H1 (cell line): ENCODE data around the gene PHC3. TPM values are rescaled to one million over a fixed set of nuclear protein-coding genes. Genes with fewer than 3 reads are reported as not detected.

ENCODE experiments used
- CTCF ChIA-PET: fragments of 300-600 bp; sonication (Branson Sonifier 250); formaldehyde crosslinking; loops from one replicate; lab custom pipeline; 2021; ENCODE audit not compliant: partially characterized antibody; lab: Charles Lee
- POLR2A ChIA-PET: fragments of 300-600 bp; sonication (Branson Sonifier 250); formaldehyde crosslinking; loops from one replicate; lab custom pipeline; 2021; ENCODE audit warnings: inconsistent platforms; ENCODE audit not compliant: partially characterized antibody; lab: Charles Lee
- DNase-seq, 2 experiments: peaks; one replicate each; pipeline versions ENCODE4 v3.0.0 to v3.0.0-alpha.2; 2010 to 2022; ENCODE audit warnings: low spot score in 2 of 2, low read depth in 1 of 2, mixed read lengths in 1 of 2
- FAIRE-seq: peaks from 2 replicates; lab custom pipeline; 2011; peaks lifted over from hg19 to GRCh38; lab: Jason Lieb, UNC
- H2AFZ ChIP-seq: 2 replicates; pipeline ENCODE4 v1.8.1; 2012; ENCODE audit warnings: low read length, inconsistent platforms
- H2AK5ac ChIP-seq: 2 replicates; pipeline ENCODE4 v1.6.1; 2013; ENCODE audit warnings: low read depth, low read length
- H2BK120ac ChIP-seq: replicated peaks from 2 replicates; pipeline ENCODE3; 2013; ENCODE audit warnings: low read depth, low read length, inconsistent platforms
- H2BK12ac ChIP-seq: 2 replicates; pipeline ENCODE4 v1.6.1; 2013; ENCODE audit warnings: low read depth, low read length
- H2BK15ac ChIP-seq: 2 replicates; pipeline ENCODE4 v1.6.1; 2013; ENCODE audit warnings: low read length
- H2BK20ac ChIP-seq: 2 replicates; pipeline ENCODE4 v1.6.1; 2013; ENCODE audit warnings: low read length
- H2BK5ac ChIP-seq: 2 replicates; pipeline ENCODE4 v1.6.1; 2013; ENCODE audit warnings: low read depth, low read length
- H3K14ac ChIP-seq: 2 replicates; pipeline ENCODE4 v1.6.1; 2013; ENCODE audit warnings: inconsistent platforms; ENCODE audit not compliant: insufficient read length
- H3K18ac ChIP-seq: 2 replicates; pipeline ENCODE4 v1.6.1; 2013; ENCODE audit warnings: low read length; ENCODE audit errors: extremely low read depth
- H3K23ac ChIP-seq: 2 replicates; pipeline ENCODE4 v1.6.1; 2013; ENCODE audit warnings: inconsistent platforms; ENCODE audit not compliant: insufficient read length
- H3K23me2 ChIP-seq: 2 replicates; pipeline ENCODE4 v1.6.1; 2013; ENCODE audit warnings: low read depth, low read length
- H3K27ac ChIP-seq: 2 replicates; pipeline ENCODE4 v1.6.1; 2011; ENCODE audit warnings: low read depth, low read length, inconsistent platforms
- H3K27me3 ChIP-seq, 4 experiments: replicated peaks in 1 of 4; 1 replicate in 1 of 4; 2 replicates in 3 of 4; pipeline versions ENCODE4 v1.6.1 to v1.8.1; 2011 to 2013; ENCODE audit warnings: low read length in 3 of 4, mild to moderate bottlenecking in 3 of 4, inconsistent platforms in 2 of 4, mixed read lengths in 2 of 4, moderate library complexity in 1 of 4; ENCODE audit not compliant: control insufficient read depth in 3 of 4, insufficient read depth in 3 of 4; ENCODE audit errors: extremely low read depth in 1 of 4
- H3K36me3 ChIP-seq, 4 experiments: 2 replicates each; pipeline versions ENCODE4 v1.6.1 to v1.8.1; 2011 to 2013; ENCODE audit warnings: mild to moderate bottlenecking in 4 of 4, low read length in 3 of 4, moderate library complexity in 2 of 4, control low read depth in 1 of 4, inconsistent platforms in 1 of 4; ENCODE audit not compliant: insufficient read depth in 4 of 4, control insufficient read depth in 2 of 4
- H3K4ac ChIP-seq: replicated peaks from 2 replicates; pipeline ENCODE3; 2013; ENCODE audit warnings: low read length, low read depth, mixed read lengths, inconsistent platforms; ENCODE audit not compliant: insufficient read length
- H3K4me1 ChIP-seq, 4 experiments: replicated peaks in 1 of 4; 1 replicate in 1 of 4; 2 replicates in 3 of 4; pipeline versions ENCODE4 v1.6.1 to v1.8.1; 2011 to 2013; ENCODE audit warnings: low read length in 3 of 4, inconsistent platforms in 2 of 4, mixed read lengths in 1 of 4; ENCODE audit not compliant: insufficient read depth in 4 of 4, control insufficient read depth in 3 of 4
- H3K4me2 ChIP-seq, 2 experiments: 2 replicates each; pipeline versions ENCODE4 v1.6.1 to v1.8.1; 2011 to 2013; ENCODE audit warnings: low read depth in 2 of 2, low read length in 2 of 2, control low read depth in 1 of 2, inconsistent platforms in 1 of 2, mild to moderate bottlenecking in 1 of 2; ENCODE audit not compliant: insufficient read depth in 1 of 2
- H3K4me3 ChIP-seq, 4 experiments: fragments of 200-600, 300-600 bp in 1 of 4; sonication (generic), shearing (Covaris generic), sonication (Bioruptor Twin) in 1 of 4; 2 replicates each; pipeline versions ENCODE4 v1.5.1 to v1.8.1; 2011 to 2016; ENCODE audit warnings: low read length in 4 of 4, low read depth in 3 of 4, control low read depth in 2 of 4, inconsistent platforms in 2 of 4, mild to moderate bottlenecking in 2 of 4, mixed read lengths in 1 of 4, moderate library complexity in 1 of 4; ENCODE audit not compliant: insufficient read depth in 2 of 4; ENCODE audit errors: extremely low read depth in 1 of 4
- H3K56ac ChIP-seq: replicated peaks from 2 replicates; pipeline ENCODE3; 2013; ENCODE audit warnings: low read depth, mild to moderate bottlenecking, mixed read lengths, low read length, inconsistent platforms; ENCODE audit not compliant: insufficient read length
- H3K79me1 ChIP-seq: 2 replicates; pipeline ENCODE4 v1.6.1; 2013; ENCODE audit warnings: low read depth, low read length, control low read depth
- H3K79me2 ChIP-seq, 2 experiments: 2 replicates each; pipeline versions ENCODE4 v1.6.1 to v1.8.1; 2012 to 2013; ENCODE audit warnings: low read length in 2 of 2, mild to moderate bottlenecking in 2 of 2, inconsistent platforms in 1 of 2; ENCODE audit not compliant: insufficient read depth in 2 of 2, control insufficient read depth in 1 of 2
- H3K9ac ChIP-seq, 4 experiments: replicated peaks in 1 of 4; 1 replicate in 1 of 4; 2 replicates in 3 of 4; pipeline versions ENCODE4 v1.6.1 to v1.8.1; 2011 to 2013; ENCODE audit warnings: low read depth in 3 of 4, low read length in 3 of 4, control low read depth in 2 of 4, mild to moderate bottlenecking in 2 of 4, moderate library complexity in 2 of 4, inconsistent platforms in 1 of 4; ENCODE audit errors: extremely low read depth in 1 of 4
- H3K9me3 ChIP-seq, 2 experiments: 2 replicates each; pipeline versions ENCODE4 v1.6.1 to v1.8.1; 2012 to 2013; ENCODE audit warnings: mild to moderate bottlenecking in 2 of 2, moderate library complexity in 2 of 2, control low read depth in 1 of 2, inconsistent platforms in 1 of 2, low read depth in 1 of 2, low read length in 1 of 2, mixed read lengths in 1 of 2; ENCODE audit not compliant: insufficient read depth in 2 of 2
- H4K20me1 ChIP-seq, 2 experiments: replicated peaks in 1 of 2; 2 replicates each; pipeline versions ENCODE3 to v1.8.1; 2011 to 2013; ENCODE audit warnings: inconsistent platforms in 2 of 2, low read length in 2 of 2, mild to moderate bottlenecking in 1 of 2; ENCODE audit not compliant: insufficient read depth in 2 of 2, control insufficient read depth in 1 of 2
- H4K5ac ChIP-seq: 2 replicates; pipeline ENCODE4 v1.6.1; 2013; ENCODE audit warnings: low read length, low read depth, mixed read lengths, inconsistent platforms; ENCODE audit not compliant: insufficient read length
- H4K8ac ChIP-seq: 2 replicates; pipeline ENCODE4 v1.8.0; 2013; ENCODE audit warnings: mild to moderate bottlenecking, moderate library complexity, low read length, inconsistent platforms; ENCODE audit not compliant: insufficient read depth; ENCODE audit errors: extremely low read depth
- H4K91ac ChIP-seq: replicated peaks from 2 replicates; pipeline ENCODE3; 2013; ENCODE audit warnings: low read length, mixed read lengths, inconsistent platforms; ENCODE audit not compliant: insufficient read length
- EZH2 ChIP-seq: fragments of 200-600 bp; sonication (generic); IDR thresholded peaks from 2 replicates; pipeline ENCODE4 v1.7.1; 2012; ENCODE audit warnings: low read depth, mild to moderate bottlenecking, moderate library complexity, low read length, inconsistent platforms; ENCODE audit not compliant: severe bottlenecking
- SP1 ChIP-seq: IDR thresholded peaks from 2 replicates; pipeline ENCODE4 v1.6.1; 2011; ENCODE audit warnings: low read depth, low read length
- SP4 ChIP-seq: IDR thresholded peaks from 2 replicates; pipeline ENCODE4 v1.6.1; 2012; ENCODE audit warnings: low read length, inconsistent platforms
- WGBS, 2 experiments: shearing (Covaris generic) in 1 of 2; methylation state at CpG; one replicate each; pipeline versions ENCODE4 v1.1.6 to v1.1.7; 2013 to 2015; ENCODE audit warnings: low lambda C conversion rate in 2 of 2, mixed read lengths in 2 of 2, inconsistent platforms in 1 of 2, low coverage in 1 of 2, missing lambda C conversion rate in 1 of 2; ENCODE audit not compliant: insufficient replicate concordance in 2 of 2, insufficient coverage in 1 of 2, insufficient read length in 1 of 2; ENCODE audit errors: extremely low coverage in 1 of 2, missing lambda C conversion rate in 1 of 2; 5-methylcytosine and 5-hydroxymethylcytosine counted together
- polyA plus RNA-seq, 7 experiments: library from polyadenylated mRNA; depleted of rRNA in 3 of 7; stranded (reverse) in 5 of 7; unstranded in 2 of 7; fragments of >200 nt in 5 of 7; fragments of 200-250 nt in 2 of 7; gene quantifications; 1 replicate in 5 of 7; 2 replicates in 1 of 7; 4 replicates in 1 of 7; pipeline versions ENCODE4 v1.2.1 to v1.2.3, GENCODE V29; 2011 to 2013; ENCODE audit warnings: missing spikeins in 2 of 7, mixed read lengths in 2 of 7
- total RNA-seq: library from RNA; stranded (reverse); fragmentation: NEBNext Ultra II Directional; extraction: Animal tissue kit (Norgen Biotek cat#: 25700); gene quantifications from 2 replicates; pipeline ENCODE4 v1.2.1, GENCODE V29; 2021

Gene PHC3
- total and polyA plus RNA-seq, 2 of the 8 experiments (the other 6 are each of a cell fraction or from before 2014, with no cell fraction given) = 26.4 to 29.2 TPM

DNA sequence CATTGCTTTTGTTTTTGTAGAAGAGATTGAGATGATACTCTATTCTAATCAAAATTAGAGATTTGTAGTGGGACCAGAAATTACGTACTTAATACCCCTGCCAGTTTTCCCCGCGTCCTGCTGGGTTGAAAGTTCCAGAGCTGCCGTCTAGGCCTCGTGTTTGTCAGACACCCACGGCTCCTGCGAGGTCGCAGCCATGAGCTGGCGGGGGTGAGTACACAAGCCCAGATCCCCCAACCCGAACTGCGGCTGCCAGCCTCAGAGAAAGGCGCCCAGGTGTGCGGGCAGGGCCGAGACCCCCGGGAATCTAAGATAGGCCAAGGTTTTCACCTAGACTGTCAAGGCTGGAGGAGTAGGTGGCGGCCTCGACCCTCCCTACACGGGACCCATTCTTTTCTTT lies 117.4 kb downstream of the PHC3 start:
- no peak overlapping the region for H3K23ac ChIP-seq
- H3K18ac ChIP-seq = no peak overlapping the region
- CTCF ChIA-PET = interaction anchor here (0.8 to 2.5 kb wide), 8 partner anchors 10 to 347 kb away, joined by 3 to 28 read pairs (median 4); no protein-coding TSS in a partner anchor
- no peak for FAIRE-seq
- no peak overlapping the region for H3K14ac ChIP-seq
- no peak overlapping the region for H3K9ac ChIP-seq
- DNase-seq = no peak
- no peak overlapping the region for H2BK20ac ChIP-seq
- no peak overlapping the region for H2BK120ac ChIP-seq
- H2BK5ac ChIP-seq = no peak overlapping the region
- H2BK12ac ChIP-seq = no peak overlapping the region
- peaks cover 2 to 7% (median 5%) of the 10 kb centered on the region in 4 experiments; a peak in 6 of 7 replicates for H3K4me1 ChIP-seq
- no peak overlapping the region for H2AK5ac ChIP-seq
- no peak overlapping the region for H3K4me2 ChIP-seq
- no peaks in the 10 kb centered on the region for H3K79me1 ChIP-seq
- H3K9me3 ChIP-seq = no peaks in the 10 kb centered on the region
- 91% methylated on average over 14 of the region's 18 CpGs; no CpG with 5 or more reads in 1 of the 2 experiments for WGBS, 2 experiments
- no peak overlapping the region for H3K27ac ChIP-seq
- H4K20me1 ChIP-seq = no peaks in the 10 kb centered on the region
- H3K23me2 ChIP-seq = no peaks in the 10 kb centered on the region
- no peaks in the 10 kb centered on the region for H3K36me3 ChIP-seq
- POLR2A ChIA-PET = no interaction called here
- no peaks in the 10 kb centered on the region for H3K27me3 ChIP-seq
- no peak overlapping the region for H3K4ac ChIP-seq
- H3K4me3 ChIP-seq = no peak overlapping the region
- H4K8ac ChIP-seq = no peak overlapping the region
- no peak overlapping the region for H4K5ac ChIP-seq
- no peak overlapping the region for H4K91ac ChIP-seq
- no peak overlapping the region for H3K56ac ChIP-seq
- H3K79me2 ChIP-seq = no peaks in the 10 kb centered on the region
- no peak overlapping the region for H2AFZ ChIP-seq
- H2BK15ac ChIP-seq = no peak overlapping the region
- TF ChIP-seq EZH2 = no peak
- TF ChIP-seq SP1 = no peak
- no peak for TF ChIP-seq SP4
